Fibroblast of skin of abdomen (primary cell): Measurements from ENCODE around the gene ZDHHC11B.

Experiments used
- DNase-seq: peaks from one replicate; pipeline ENCODE4 v3.0.0-alpha.2; 2013

Gene ZDHHC11B

GRCh38 chr5:671459-672328 lies 112.8 kb downstream of the ZDHHC11B start:
- DNase-seq = peak; percentile 40

- DNase-seq = no peak
Observed at GRCh38 chr5:670396-671270, 113.9 kb downstream of the ZDHHC11B start.

- DNase-seq = no peak
Observed at GRCh38 chr5:669842-670395, 114.6 kb downstream of the ZDHHC11B start.

- DNase-seq = no peak
Observed at GRCh38 chr5:669111-669841, 115.3 kb downstream of the ZDHHC11B start.

- DNase-seq = no peak
Observed at GRCh38 chr5:668283-668995, 116.1 kb downstream of the ZDHHC11B start.

GRCh38 chr5:666816-667498 lies 117.6 kb downstream of the ZDHHC11B start:
- no peak for DNase-seq

GRCh38 chr5:665956-666711 lies 118.4 kb downstream of the ZDHHC11B start:
- no peak for DNase-seq

- DNase-seq = no peak
Observed at GRCh38 chr5:665541-665955, 119.0 kb downstream of the ZDHHC11B start.

GRCh38 chr5:664994-665360 lies 119.6 kb downstream of the ZDHHC11B start:
- DNase-seq = no peak

- no peak for DNase-seq
Observed at GRCh38 chr5:664343-664993, 120.1 kb downstream of the ZDHHC11B start.

GRCh38 chr5:663436-664342 lies 120.8 kb downstream of the ZDHHC11B start:
- DNase-seq = no peak

- DNase-seq = no peak
Observed at GRCh38 chr5:662751-663435, 121.6 kb downstream of the ZDHHC11B start.

- no peak for DNase-seq
Observed at GRCh38 chr5:661891-662750, 122.4 kb downstream of the ZDHHC11B start.

- DNase-seq = no peak
Observed at GRCh38 chr5:660491-661030, 124.0 kb downstream of the ZDHHC11B start.
